Ramos (cell line): Measurements from ENCODE around the gene C2CD4C.
"Not testable (repeated sequence)": the region's sequence is repeated elsewhere in the genome, so short reads cannot be mapped to it uniquely, and the experiment has no call there.

ENCODE experiments used
- in situ Hi-C: fragments of 300-500 bp; cut with MboI; formaldehyde crosslinking; loops from one replicate; pipeline ENCODE4 v1.14.3; 2022; ENCODE audit warnings: low sequenced_read_pairs; ENCODE audit not compliant: unreplicated experiment

The C2CD4C gene

DNA sequence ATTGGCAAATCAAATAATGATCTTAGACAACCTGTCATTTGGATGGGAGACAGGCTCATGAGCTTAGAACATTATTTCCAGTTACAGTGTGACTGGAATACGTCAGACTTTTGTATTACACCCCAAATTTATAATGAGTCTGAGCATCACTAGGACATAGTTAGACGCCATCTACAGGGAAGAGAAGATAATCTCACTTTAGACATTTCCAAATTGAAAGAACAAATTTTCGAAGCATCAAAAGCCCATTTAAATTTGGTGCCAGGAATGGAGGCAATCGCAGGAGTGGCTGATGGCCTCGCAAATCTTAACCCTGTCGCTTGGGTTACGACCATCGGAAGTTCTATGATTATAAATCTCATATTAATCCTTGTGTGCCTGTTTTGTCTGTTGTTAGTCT, 22.8 kb downstream of the C2CD4C start:
- in situ Hi-C loops: not testable (repeated sequence)

- in situ Hi-C loops: no loop called here
Observed at GRCh38 chr19:384799-385169, 24.2 kb downstream of the C2CD4C start.

- in situ Hi-C loops: no loop called here
Observed at GRCh38 chr19:383922-384798, 24.8 kb downstream of the C2CD4C start.

DNA sequence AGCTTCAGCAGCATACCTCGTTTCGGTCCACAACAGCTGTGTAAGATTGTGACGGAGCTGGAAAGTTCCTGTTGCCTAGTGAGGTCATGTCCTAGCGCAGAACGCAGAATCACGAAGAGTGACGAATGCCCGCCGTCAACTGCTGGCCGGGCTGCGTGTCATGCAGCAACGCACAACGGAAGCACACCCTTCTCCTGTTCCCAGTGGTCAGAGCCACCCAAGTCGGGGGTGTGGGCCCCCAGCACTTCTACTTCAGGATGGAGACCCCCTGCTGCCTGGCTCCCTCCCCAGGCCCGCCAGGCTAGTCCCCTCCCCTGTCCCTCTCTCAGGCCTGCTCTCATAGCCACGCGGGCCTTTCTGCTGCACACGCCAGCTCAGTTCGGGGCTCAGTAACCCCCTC, 25.9 kb downstream of the C2CD4C start:
- in situ Hi-C loops: no loop called here

GRCh38 chr19:382578-382977, 26.4 kb downstream of the C2CD4C start:
- in situ Hi-C loops: not testable (repeated sequence)

DNA sequence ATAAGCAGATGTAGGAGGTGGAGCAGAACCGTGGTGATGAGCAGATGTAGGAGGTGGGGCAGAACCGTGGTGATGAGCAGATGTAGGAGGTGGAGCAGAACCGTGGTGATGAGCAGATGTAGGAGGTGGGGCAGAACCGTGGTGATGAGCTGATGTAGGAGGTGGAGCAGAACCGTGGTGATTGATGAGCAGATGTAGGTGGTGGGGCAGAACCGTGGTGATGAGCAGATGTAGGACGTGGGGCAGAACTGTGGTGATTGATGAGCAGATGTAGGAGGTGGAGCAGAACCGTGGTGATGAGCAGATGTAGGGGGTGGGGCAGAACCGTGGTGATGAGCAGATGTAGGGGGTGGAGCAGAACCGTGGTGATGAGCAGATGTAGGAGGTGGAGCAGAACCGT, 27.0 kb downstream of the C2CD4C start:
- in situ Hi-C loops: not testable (repeated sequence)

- in situ Hi-C loops: not testable (repeated sequence)
Observed at GRCh38 chr19:380618-381219, 28.2 kb downstream of the C2CD4C start.

GRCh38 chr19:379796-380195, 29.2 kb downstream of the C2CD4C start:
- in situ Hi-C loops: no loop called here

- in situ Hi-C loops: no loop called here
Observed at GRCh38 chr19:378706-379105, 30.2 kb downstream of the C2CD4C start.

- in situ Hi-C loops: no loop called here
Observed at GRCh38 chr19:377801-378581, 31.0 kb downstream of the C2CD4C start.

DNA sequence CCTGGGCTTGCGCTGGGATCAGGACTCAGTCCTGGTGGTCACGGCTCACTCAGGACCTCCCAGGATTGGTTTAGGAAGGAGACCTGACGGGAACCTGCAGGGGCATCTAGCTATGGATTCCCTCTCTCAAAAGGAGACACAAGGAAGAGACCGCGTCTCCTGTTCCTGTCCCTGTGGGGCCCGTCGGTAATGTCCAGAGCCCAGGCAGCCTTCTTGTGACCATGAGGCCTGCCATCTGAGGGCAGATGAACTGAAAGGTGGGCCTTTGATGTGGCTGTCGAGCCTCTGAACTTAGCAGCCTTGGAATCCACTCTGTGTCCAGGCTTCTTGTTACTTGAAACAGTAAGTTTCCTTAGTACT, 32.9 kb downstream of the C2CD4C start:
- in situ Hi-C loops: no loop called here

DNA sequence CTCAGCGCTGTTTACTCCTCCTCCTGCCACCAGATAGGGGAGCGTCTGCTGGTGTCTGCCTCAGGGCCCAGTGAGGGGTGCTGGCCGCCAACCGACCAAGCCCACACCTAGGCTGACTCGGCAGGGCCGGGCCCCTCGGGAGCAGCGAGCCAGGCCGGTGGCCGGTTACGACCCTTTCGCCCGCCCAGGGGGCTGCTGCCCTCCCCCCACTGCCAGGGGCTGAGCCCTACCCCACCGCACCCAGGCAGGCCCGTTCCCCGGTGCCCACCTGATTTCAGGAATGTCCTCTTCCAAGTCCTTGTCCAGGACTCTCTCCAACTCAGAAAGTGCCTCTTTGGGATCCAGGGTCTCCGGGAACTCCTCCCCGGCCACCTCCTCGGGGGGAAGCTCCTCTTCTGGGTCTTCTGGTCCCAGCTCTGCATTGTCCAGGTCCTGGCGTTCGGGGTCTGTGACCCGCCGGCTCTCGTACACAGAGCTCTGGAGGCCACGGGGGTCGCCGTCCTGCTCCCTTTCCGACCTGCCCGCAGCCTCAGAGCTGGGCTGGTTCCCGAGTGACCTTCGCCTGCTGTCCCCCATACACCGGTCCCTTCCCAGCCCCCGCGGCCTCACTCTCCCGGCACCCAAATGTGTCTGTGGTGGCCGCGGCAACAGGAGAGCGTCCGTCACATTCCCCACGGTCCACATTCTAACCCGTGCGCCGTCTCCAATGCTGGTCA, 33.4 kb downstream of the C2CD4C start:
- in situ Hi-C loops: no loop called here

DNA sequence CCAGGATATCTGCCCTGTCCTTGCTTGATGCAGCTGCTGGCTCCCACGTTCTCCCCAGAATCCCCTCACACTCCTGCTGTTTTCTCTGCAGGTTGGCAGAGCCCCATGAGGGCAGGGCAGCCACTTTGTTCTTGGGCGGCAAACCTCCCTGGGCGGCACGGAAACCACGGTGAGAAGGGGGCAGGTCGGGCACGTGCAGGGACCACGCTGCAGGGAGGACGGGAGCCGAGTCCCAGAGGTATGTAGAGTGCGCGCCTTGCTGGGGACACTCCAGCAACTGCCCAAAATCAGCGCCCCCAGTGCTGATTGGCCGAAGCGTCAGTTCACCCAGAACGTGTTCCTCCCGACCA, 34.1 kb downstream of the C2CD4C start:
- in situ Hi-C loops: no loop called here

DNA sequence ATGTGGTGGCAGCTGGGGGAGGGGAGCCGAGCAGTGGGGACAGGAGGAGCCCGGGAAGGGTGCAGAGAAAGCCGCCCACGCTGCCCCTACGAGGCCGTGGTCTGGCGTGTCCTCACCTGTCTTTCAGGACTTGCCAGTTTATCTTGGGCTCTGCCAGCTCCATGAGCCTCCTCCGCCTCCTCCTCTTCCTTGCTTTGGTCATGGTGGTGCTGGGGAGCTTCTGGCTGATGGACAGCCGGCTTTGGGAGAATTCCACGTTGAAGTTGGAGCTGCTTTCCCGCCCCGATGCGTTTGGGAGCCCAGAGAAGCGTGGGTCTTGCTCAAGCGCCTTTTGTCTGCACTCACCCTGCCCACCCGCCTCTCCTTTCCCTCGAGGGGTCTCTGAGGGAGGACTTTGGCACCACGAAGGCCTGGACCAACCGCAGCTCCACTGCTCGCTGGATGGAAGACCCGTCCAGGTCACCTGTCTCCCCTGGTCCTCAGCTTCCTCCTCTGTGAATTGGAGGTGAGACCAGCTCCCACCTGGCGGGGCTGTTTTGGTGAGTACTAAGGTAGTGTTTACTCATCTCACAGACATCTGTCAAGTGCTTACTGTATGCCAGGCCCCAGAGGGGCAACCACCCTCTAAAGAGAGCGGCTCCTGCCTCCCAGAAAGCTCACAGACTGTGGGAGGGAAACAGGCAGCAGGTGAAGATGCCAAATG, 34.6 kb downstream of the C2CD4C start:
- in situ Hi-C loops: no loop called here

DNA sequence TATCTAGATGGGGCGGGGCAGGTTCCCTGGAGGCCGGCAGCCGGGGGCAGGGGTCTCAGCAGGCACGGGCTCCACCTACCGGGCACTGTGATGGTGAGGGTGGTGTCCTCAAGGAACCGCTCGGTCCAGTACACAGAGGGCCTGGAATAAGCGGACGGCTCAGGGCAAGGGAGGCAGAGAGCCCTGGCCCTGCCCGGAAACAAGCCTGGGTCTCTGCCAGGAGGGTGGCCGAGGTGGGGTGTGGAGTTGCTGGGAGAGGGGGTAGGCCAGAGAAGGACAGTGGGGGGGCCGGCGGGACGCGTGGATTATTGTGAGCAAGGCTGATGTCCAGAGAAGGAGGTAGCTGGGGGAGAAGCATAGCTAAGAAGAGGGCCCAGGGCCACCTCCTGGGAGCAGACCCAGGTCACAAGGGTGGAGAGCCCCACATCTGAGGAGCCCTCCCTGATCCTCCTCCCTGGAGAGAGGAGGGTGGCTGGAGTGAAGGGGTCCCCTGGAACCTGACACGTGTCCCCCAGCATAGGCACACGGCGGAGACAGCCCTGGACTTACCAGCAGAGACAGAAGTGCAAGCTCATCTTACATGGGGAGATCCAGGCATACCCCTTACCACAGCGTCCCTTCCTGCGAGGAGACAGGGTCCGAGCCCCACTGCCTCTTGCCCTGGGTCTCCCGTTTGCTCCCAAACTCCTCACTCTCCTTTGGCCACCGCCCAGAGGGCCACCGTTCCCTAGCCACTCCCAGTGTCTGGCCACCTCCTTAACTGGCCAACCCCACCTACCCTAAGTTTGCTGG, 35.4 kb downstream of the C2CD4C start:
- in situ Hi-C loops: no loop called here

- in situ Hi-C loops: no loop called here
Observed at GRCh38 chr19:372306-372890, 36.5 kb downstream of the C2CD4C start.

GRCh38 chr19:371501-372168, 37.3 kb downstream of the C2CD4C start:
- in situ Hi-C loops: no loop called here

DNA sequence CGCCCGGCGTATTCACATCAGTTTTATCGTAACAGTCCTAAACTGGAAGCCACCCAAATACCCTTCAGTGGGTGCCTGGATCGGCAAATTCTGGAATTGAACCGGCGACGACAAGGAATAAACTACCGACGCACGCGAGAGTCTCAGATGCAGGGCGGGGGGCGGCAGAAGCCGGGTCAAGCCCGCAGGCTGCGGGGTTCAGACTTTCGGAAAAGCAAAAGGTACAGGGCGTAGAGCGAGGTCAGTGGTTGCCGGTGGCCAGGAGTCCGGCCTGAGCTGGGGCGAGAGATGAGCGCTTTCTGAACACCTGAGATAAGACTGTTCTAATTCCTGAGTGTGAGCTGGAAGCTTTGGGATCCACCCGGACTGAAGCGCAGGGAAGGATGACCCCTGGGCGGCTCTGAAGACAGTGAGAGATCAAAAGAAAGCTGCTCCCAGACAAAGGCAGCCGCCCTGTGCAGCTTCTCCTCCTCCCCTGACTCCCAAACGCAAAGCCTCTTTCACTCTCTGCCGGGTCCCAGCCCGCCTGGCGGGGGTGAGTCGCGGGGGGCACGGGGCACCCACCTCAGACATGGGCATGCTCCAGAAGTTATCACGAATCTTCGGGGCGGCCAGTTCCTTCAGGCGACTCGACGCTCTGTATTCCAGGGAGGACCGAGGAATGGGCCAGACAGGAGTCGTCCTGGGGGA, 38.2 kb downstream of the C2CD4C start:
- in situ Hi-C loops: no loop called here
